A549 (cell line): ENCODE data around the gene PLCXD3.

Experiments used
- CEBPB ChIP-seq, 2 experiments: fragments of >200 bp in 1 of 2; sonication (Bioruptor Twin) in 1 of 2; formaldehyde crosslinking in 1 of 2; IDR thresholded peaks; 2 replicates each; pipeline ENCODE4 v1.6.1; 2012 to 2016
- EHF ChIP-seq: fragments of 250-450 bp; sonication (Bioruptor Pico); IDR thresholded peaks from 2 replicates; pipeline ENCODE4 v1.5.0; 2020; ENCODE audit warnings: mild to moderate bottlenecking
- ELK1 ChIP-seq: fragments of 150-350 bp; IDR thresholded peaks from 2 replicates; pipeline ENCODE4 v1.6.1; 2014; ENCODE audit warnings: low read depth, mild to moderate bottlenecking, low read length
- JUNB ChIP-seq: fragments of >200 bp; sonication (Bioruptor Twin); formaldehyde crosslinking; IDR thresholded peaks from 2 replicates; pipeline ENCODE4 v1.6.1; 2016
- KDM5A ChIP-seq: fragments of 200-600 bp; sonication (generic); IDR thresholded peaks from 2 replicates; pipeline ENCODE4 v1.6.1; 2016; ENCODE audit warnings: antibody characterized with exemption, mild to moderate bottlenecking
- MAFK ChIP-seq: fragments of 450-650 bp; IDR thresholded peaks from 2 replicates; pipeline ENCODE4 v1.6.1; 2014; ENCODE audit not compliant: partially characterized antibody
- NPAS2 ChIP-seq: fragments of 250-450 bp; sonication (Bioruptor Pico); IDR thresholded peaks from 2 replicates; pipeline ENCODE4 v1.8.0; 2022; ENCODE audit warnings: mild to moderate bottlenecking, moderate library complexity, borderline replicate concordance
- ZC3H11A ChIP-seq: fragments of 450-650 bp; IDR thresholded peaks from 2 replicates; pipeline ENCODE4 v1.6.1; 2014; ENCODE audit warnings: antibody characterized with exemption, mild to moderate bottlenecking
- ZNF302 ChIP-seq: fragments of 250-450 bp; sonication (Bioruptor Pico); IDR thresholded peaks from 2 replicates; pipeline ENCODE4 v1.9.0; 2021; ENCODE audit warnings: inconsistent platforms, mild to moderate bottlenecking, moderate library complexity

GRCh38 chr5:41369799-41370198 is 140.6 kb downstream of the PLCXD3 start:
- TF ChIP-seq EHF (no peak), CEBPB (IDR thresholded peaks at IDR 0.05) (no peak), JUNB (no peak), NPAS2 (CRISPR knock-in tag) (no peak), ZC3H11A (no peak), KDM5A (no peak), ELK1 (no peak), ZNF302 (CRISPR knock-in tag) (no peak), MAFK (no peak)
